HEK293 (cell line): ENCODE results near the gene AKAP6.

Experiments used
- CTCF ChIA-PET: fragments of 350-600 bp; formaldehyde crosslinking; extraction: SDS; loops from one replicate; lab custom pipeline; 2021; ENCODE audit warnings: antibody characterized with exemption; lab: Yijun Ruan, JAX
- POLR2A ChIA-PET: fragments of 300-600 bp; formaldehyde crosslinking; extraction: SDS; loops from one replicate; lab custom pipeline; 2020; ENCODE audit warnings: antibody characterized with exemption, inconsistent platforms; lab: Yijun Ruan, JAX
- H3K27ac ChIP-seq: fragments of 200-500 bp; sonication (Bioruptor generic); 2 replicates; pipeline ENCODE4 v1.5.1; 2014; ENCODE audit warnings: low read depth, low read length, control low read depth, inconsistent platforms; ENCODE audit errors: extremely low read depth
- H3K36me3 ChIP-seq, 2 experiments: fragments of 200-500 bp in 1 of 2; sonication (Bioruptor generic) in 1 of 2; 1 replicate in 1 of 2; 2 replicates in 1 of 2; pipeline ENCODE4 v1.5.1; 2014 to 2017; ENCODE audit warnings: inconsistent platforms in 2 of 2, low read length in 2 of 2; ENCODE audit not compliant: control insufficient read depth in 2 of 2, insufficient read depth in 1 of 2
- H3K4me1 ChIP-seq: fragments of 200-500 bp; sonication (Bioruptor generic); 2 replicates; pipeline ENCODE4 v1.5.1; 2014; ENCODE audit warnings: mild to moderate bottlenecking, low read length, inconsistent platforms; ENCODE audit not compliant: control insufficient read depth, insufficient read depth
- H3K4me3 ChIP-seq: 2 replicates; pipeline ENCODE4 v1.5.1; 2011; ENCODE audit warnings: low read depth, mild to moderate bottlenecking, control low read depth, low read length, moderate library complexity
- H3K9me3 ChIP-seq: fragments of 200-500 bp; sonication (Bioruptor generic); 2 replicates; pipeline ENCODE4 v1.5.1; 2014; ENCODE audit warnings: low read depth, low read length, inconsistent platforms; ENCODE audit not compliant: control insufficient read depth, insufficient read depth
- BCL11B ChIP-seq: fragments of 450-650 bp; formaldehyde crosslinking; IDR thresholded peaks from 2 replicates; pipeline ENCODE4 v1.5.1; 2016; ENCODE audit warnings: low read depth, missing biosample characterization, missing genetic modification characterization
- GLIS1 ChIP-seq: fragments of 450-650 bp; formaldehyde crosslinking; IDR thresholded peaks from 2 replicates; pipeline ENCODE4 v1.5.1; 2016; ENCODE audit warnings: missing biosample characterization, missing genetic modification characterization
- WT1 ChIP-seq: fragments of 450-650 bp; formaldehyde crosslinking; IDR thresholded peaks from 2 replicates; pipeline ENCODE4 v1.5.1; 2016; ENCODE audit warnings: missing biosample characterization, missing genetic modification characterization
- ZFP3 ChIP-seq: fragments of 450-650 bp; formaldehyde crosslinking; IDR thresholded peaks from 2 replicates; pipeline ENCODE4 v1.5.1; 2016; ENCODE audit warnings: low read depth, missing biosample characterization, missing genetic modification characterization
- ZNF133 ChIP-seq: fragments of 450-650 bp; formaldehyde crosslinking; IDR thresholded peaks from 2 replicates; pipeline ENCODE4 v1.5.1; 2016; ENCODE audit warnings: missing biosample characterization, missing genetic modification characterization
- ZNF169 ChIP-seq: fragments of 450-650 bp; formaldehyde crosslinking; IDR thresholded peaks from 2 replicates; pipeline ENCODE4 v1.5.1; 2016; ENCODE audit warnings: missing biosample characterization, missing genetic modification characterization
- ZNF239 ChIP-seq: fragments of 450-650 bp; formaldehyde crosslinking; IDR thresholded peaks from 2 replicates; pipeline ENCODE4 v1.5.1; 2016; ENCODE audit warnings: missing biosample characterization, missing genetic modification characterization
- ZNF266 ChIP-seq: fragments of 450-650 bp; formaldehyde crosslinking; IDR thresholded peaks from 2 replicates; pipeline ENCODE4 v1.5.1; 2016; ENCODE audit warnings: missing biosample characterization, missing genetic modification characterization, low read depth
- ZNF311 ChIP-seq: fragments of 450-650 bp; formaldehyde crosslinking; IDR thresholded peaks from 2 replicates; pipeline ENCODE4 v1.5.1; 2017; ENCODE audit warnings: missing biosample characterization, missing genetic modification characterization, borderline replicate concordance
- ZNF391 ChIP-seq: fragments of 450-650 bp; formaldehyde crosslinking; IDR thresholded peaks from 2 replicates; pipeline ENCODE4 v1.5.1; 2016; ENCODE audit warnings: low read depth, missing biosample characterization, missing genetic modification characterization, borderline replicate concordance
- ZNF560 ChIP-seq: fragments of 450-650 bp; formaldehyde crosslinking; IDR thresholded peaks from 2 replicates; pipeline ENCODE4 v1.5.1; 2017; ENCODE audit warnings: missing biosample characterization, missing genetic modification characterization, borderline replicate concordance
- ZNF624 ChIP-seq: fragments of 450-650 bp; formaldehyde crosslinking; IDR thresholded peaks from 2 replicates; pipeline ENCODE4 v1.5.1; 2017; ENCODE audit warnings: missing biosample characterization, missing genetic modification characterization
- ZNF654 ChIP-seq: fragments of 450-650 bp; formaldehyde crosslinking; IDR thresholded peaks from 2 replicates; pipeline ENCODE4 v1.5.1; 2016; ENCODE audit warnings: low read depth, missing biosample characterization, missing genetic modification characterization
- TF ChIP-seq, protein P1 (sequence below): fragments of 450-650 bp; formaldehyde crosslinking; IDR thresholded peaks from 2 replicates; pipeline ENCODE4 v1.5.1; 2017; ENCODE audit warnings: missing biosample characterization, missing genetic modification characterization
- TF ChIP-seq, protein P2 (sequence below): fragments of 450-650 bp; formaldehyde crosslinking; IDR thresholded peaks from 2 replicates; pipeline ENCODE4 v1.5.1; 2016; ENCODE audit warnings: missing biosample characterization, missing genetic modification characterization, low read depth
- TF ChIP-seq, protein P3 (sequence below): fragments of 450-650 bp; formaldehyde crosslinking; IDR thresholded peaks from 2 replicates; pipeline ENCODE4 v1.5.1; 2016; ENCODE audit warnings: missing biosample characterization, missing genetic modification characterization
- TF ChIP-seq, protein P4 (sequence below): fragments of 450-650 bp; formaldehyde crosslinking; IDR thresholded peaks from 2 replicates; pipeline ENCODE4 v1.5.1; 2016; ENCODE audit warnings: missing biosample characterization, missing genetic modification characterization
- TF ChIP-seq, protein P5 (sequence below): fragments of 450-650 bp; formaldehyde crosslinking; IDR thresholded peaks from 2 replicates; pipeline ENCODE4 v1.5.1; 2016; ENCODE audit warnings: missing biosample characterization, missing genetic modification characterization

AKAP6 gene

DNA sequence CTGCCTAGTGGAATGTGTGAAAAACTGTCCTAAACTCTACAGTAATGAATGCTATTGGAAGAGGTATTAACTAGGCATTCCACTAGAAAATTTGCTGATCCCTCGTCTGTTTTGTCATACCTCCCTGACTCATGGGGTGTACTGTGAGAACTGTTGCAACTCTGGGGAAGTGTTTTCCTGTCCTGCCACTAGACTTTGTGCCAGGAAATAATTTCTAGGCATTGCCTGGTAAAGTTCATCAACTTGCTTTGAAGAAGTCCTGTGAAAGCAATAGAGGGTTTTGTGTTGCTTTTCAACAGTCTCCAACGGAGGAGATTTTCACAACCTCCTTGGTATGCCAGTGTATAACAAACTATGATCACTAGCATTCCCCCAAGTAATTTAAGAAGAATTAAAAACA, 139.9 kb downstream of the AKAP6 start (continued):
- TF ChIP-seq ZNF311 (tag by site-specific recombination) (no peak), ZFP3 (tag by site-specific recombination) (no peak), ZNF169 (no peak), ZNF624 (tag by site-specific recombination) (no peak), ZNF560 (tag by site-specific recombination) (no peak)
- TF ChIP-seq, protein P1, sequence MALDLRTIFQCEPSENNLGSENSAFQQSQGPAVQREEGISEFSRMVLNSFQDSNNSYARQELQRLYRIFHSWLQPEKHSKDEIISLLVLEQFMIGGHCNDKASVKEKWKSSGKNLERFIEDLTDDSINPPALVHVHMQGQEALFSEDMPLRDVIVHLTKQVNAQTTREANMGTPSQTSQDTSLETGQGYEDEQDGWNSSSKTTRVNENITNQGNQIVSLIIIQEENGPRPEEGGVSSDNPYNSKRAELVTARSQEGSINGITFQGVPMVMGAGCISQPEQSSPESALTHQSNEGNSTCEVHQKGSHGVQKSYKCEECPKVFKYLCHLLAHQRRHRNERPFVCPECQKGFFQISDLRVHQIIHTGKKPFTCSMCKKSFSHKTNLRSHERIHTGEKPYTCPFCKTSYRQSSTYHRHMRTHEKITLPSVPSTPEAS: no peak

DNA sequence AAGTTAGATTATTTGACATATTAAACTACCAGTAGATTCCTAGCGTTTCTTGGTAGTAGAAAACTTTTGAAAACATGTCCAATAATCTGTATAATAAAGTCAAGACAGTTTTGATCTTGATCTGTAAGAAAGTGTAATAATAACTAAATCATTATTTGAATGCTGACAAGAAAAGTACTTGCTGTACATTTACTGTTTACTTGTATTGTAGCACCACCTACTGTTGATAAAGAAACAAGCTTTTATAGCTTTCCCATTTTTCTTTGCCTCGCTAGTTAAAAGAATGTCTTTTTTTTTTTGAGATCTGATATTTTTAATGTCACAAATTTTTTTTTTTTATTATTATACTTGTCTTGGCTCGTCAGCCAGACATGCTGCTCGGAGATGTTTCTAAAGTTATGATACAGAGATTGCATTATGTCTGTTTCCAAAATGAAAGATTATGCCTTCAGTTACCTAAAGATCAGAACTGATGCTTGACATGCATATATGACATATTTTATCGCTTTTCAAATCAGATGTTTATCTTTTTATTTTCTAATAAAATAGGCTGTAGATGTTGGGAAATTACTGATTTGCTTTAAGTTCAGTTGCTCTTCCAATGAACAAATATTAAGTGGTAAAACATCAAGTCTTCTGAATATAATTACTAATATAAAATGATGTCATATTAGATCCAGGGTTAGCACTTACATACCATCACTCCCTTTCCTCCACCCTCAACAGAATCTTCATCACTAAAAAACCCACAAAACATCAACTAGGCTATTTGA, 140.5 kb downstream of the AKAP6 start:
- H3K4me1 ChIP-seq: 0 out of 2 replicates have a peak, but pooled peaks cover 2% of the 10 kb centered on the region
- CTCF ChIA-PET: interaction anchor here (0.7 to 3.2 kb wide), 13 partner anchors 20 to 1262 kb away, joined by 3 to 24 read pairs (median 4); partner anchors contain the start of gene HECTD1
- POLR2A ChIA-PET: interaction anchor here (0.7 kb wide), 1 partner anchor 90 kb away, joined by 3 read pairs; no protein-coding TSS in a partner anchor
- no peaks in the 10 kb centered on the region for H3K9me3 ChIP-seq
- no peak overlapping the region for H3K27ac ChIP-seq
- H3K4me3 ChIP-seq: no peak overlapping the region
- TF ChIP-seq ZNF133 (tag by site-specific recombination) (no peak), BCL11B (tag by site-specific recombination) (no peak), WT1 (no peak), ZNF239 (tag by site-specific recombination) (no peak), ZNF266 (tag by site-specific recombination) (no peak), GLIS1 (tag by site-specific recombination) (no peak), ZNF391 (no peak), ZNF654 (tag by site-specific recombination) (peak; percentile 86)
- TF ChIP-seq, protein P2, sequence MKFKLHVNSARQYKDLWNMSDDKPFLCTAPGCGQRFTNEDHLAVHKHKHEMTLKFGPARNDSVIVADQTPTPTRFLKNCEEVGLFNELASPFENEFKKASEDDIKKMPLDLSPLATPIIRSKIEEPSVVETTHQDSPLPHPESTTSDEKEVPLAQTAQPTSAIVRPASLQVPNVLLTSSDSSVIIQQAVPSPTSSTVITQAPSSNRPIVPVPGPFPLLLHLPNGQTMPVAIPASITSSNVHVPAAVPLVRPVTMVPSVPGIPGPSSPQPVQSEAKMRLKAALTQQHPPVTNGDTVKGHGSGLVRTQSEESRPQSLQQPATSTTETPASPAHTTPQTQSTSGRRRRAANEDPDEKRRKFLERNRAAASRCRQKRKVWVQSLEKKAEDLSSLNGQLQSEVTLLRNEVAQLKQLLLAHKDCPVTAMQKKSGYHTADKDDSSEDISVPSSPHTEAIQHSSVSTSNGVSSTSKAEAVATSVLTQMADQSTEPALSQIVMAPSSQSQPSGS (tag by site-specific recombination): 0 out of 2 replicates have a peak, but pooled peaks have one; percentile 57
- TF ChIP-seq, protein P3, sequence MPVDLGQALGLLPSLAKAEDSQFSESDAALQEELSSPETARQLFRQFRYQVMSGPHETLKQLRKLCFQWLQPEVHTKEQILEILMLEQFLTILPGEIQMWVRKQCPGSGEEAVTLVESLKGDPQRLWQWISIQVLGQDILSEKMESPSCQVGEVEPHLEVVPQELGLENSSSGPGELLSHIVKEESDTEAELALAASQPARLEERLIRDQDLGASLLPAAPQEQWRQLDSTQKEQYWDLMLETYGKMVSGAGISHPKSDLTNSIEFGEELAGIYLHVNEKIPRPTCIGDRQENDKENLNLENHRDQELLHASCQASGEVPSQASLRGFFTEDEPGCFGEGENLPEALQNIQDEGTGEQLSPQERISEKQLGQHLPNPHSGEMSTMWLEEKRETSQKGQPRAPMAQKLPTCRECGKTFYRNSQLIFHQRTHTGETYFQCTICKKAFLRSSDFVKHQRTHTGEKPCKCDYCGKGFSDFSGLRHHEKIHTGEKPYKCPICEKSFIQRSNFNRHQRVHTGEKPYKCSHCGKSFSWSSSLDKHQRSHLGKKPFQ (tag by site-specific recombination): no peak
- TF ChIP-seq, protein P4, sequence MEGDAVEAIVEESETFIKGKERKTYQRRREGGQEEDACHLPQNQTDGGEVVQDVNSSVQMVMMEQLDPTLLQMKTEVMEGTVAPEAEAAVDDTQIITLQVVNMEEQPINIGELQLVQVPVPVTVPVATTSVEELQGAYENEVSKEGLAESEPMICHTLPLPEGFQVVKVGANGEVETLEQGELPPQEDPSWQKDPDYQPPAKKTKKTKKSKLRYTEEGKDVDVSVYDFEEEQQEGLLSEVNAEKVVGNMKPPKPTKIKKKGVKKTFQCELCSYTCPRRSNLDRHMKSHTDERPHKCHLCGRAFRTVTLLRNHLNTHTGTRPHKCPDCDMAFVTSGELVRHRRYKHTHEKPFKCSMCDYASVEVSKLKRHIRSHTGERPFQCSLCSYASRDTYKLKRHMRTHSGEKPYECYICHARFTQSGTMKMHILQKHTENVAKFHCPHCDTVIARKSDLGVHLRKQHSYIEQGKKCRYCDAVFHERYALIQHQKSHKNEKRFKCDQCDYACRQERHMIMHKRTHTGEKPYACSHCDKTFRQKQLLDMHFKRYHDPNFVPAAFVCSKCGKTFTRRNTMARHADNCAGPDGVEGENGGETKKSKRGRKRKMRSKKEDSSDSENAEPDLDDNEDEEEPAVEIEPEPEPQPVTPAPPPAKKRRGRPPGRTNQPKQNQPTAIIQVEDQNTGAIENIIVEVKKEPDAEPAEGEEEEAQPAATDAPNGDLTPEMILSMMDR: peak; percentile 51; the same call in 1 of the 2 replicates
- TF ChIP-seq, protein P5, sequence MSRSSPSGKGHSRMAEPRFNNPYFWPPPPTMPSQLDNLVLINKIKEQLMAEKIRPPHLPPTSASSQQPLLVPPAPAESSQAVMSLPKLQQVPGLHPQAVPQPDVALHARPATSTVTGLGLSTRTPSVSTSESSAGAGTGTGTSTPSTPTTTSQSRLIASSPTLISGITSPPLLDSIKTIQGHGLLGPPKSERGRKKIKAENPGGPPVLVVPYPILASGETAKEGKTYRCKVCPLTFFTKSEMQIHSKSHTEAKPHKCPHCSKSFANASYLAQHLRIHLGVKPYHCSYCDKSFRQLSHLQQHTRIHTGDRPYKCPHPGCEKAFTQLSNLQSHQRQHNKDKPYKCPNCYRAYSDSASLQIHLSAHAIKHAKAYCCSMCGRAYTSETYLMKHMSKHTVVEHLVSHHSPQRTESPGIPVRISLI: 0 out of 2 replicates have a peak, but pooled peaks have one; percentile 22
- H3K36me3 ChIP-seq: no peaks in the 10 kb centered on the region
